ENCODE data around the gene TADA3. TPM values are rescaled to one million over a fixed set of nuclear protein-coding genes. Genes with fewer than 3 reads are reported as not detected.

The TADA3 gene
- total and polyA plus RNA-seq, 2 of the 4 experiments (the other 2 are of a cell fraction): 68.0 to 83.0 TPM

- dilution Hi-C loops (cut with HindIII; ENCODE audit: low sequenced_read_pairs, unreplicated experiment): no loop called here
These were observed 49.7 kb downstream of the TADA3 start for GRCh38 chr3:9742560-9742959.

More at GRCh38 chr3:9742560-9742959, 49.7 kb downstream of the TADA3 start:
- Histone ChIP-seq H4K8ac (ENCODE audit: low read depth in 2 of 2, low read length in 2 of 2) (no peak overlapping the region), H3K9me3 (ENCODE audit: control insufficient read depth, insufficient read depth, low read length) (no peaks in the 10 kb centered on the region), H3K27ac (ENCODE audit: insufficient read depth, low read length) (no peak overlapping the region), H3K36me3 (ENCODE audit: control insufficient read depth, insufficient read depth, low read length) (peaks cover 89% of the 10 kb centered on the region), H3K4me2 (ENCODE audit: low read depth, low read length) (no peak overlapping the region), H2BK5ac (ENCODE audit: low read depth, low read length, poor library complexity, severe bottlenecking) (no peak overlapping the region), H3K18ac (ENCODE audit: low read depth, low read length) (no peak overlapping the region), H3K27me3 (ENCODE audit: control insufficient read depth, insufficient read depth, low read length) (no peaks in the 10 kb centered on the region), H2AK9ac (replicated peaks; ENCODE audit: low read depth, low read length, poor library complexity) (no peak overlapping the region), H3K9ac (ENCODE audit: low read depth, low read length) (no peak overlapping the region), H3K23ac (ENCODE audit: low read depth, low read length) (no peak overlapping the region), H4K20me1 (ENCODE audit: insufficient read depth, low read length) (peaks cover 8% of the 10 kb centered on the region; the same call in 1 of the 2 replicates), H3K79me1 (ENCODE audit: low read depth in 1 of 2, low read length in 2 of 2) (peaks cover 22 to 28% of the 10 kb centered on the region in 2 experiments), H3K14ac (replicated peaks; ENCODE audit: low read depth, low read length) (no peak overlapping the region), H2BK120ac (ENCODE audit: low read depth, low read length) (no peak overlapping the region), H4K91ac (ENCODE audit: insufficient read depth, low read depth, low read length) (no peak overlapping the region), H2AK5ac (ENCODE audit: low read depth, low read length) (no peak overlapping the region), H2BK20ac (ENCODE audit: low read depth, low read length) (no peak overlapping the region), H3K56ac (ENCODE audit: extremely low read depth, insufficient read depth, low read length) (no peak overlapping the region), H3K9me1 (ENCODE audit: insufficient read depth, low read length) (peaks cover 8% of the 10 kb centered on the region), H3K4me1 (ENCODE audit: control insufficient read depth, insufficient read depth, low read length) (peaks cover 13% of the 10 kb centered on the region), H3K4me3 (ENCODE audit: insufficient read depth, low read depth, low read length) (no peak overlapping the region), H3K4ac (ENCODE audit: low read depth, low read length) (no peak overlapping the region), H2BK15ac (ENCODE audit: low read depth, low read length) (no peak overlapping the region), H4K5ac (ENCODE audit: low read depth, low read length) (no peak overlapping the region), H2AFZ (replicated peaks; ENCODE audit: low read length, poor library complexity) (no peak overlapping the region)
- BruUV-seq (replicated peaks): no TSS peak
- in situ Hi-C loops (cut with MboI; ENCODE audit: low sequenced_read_pairs): no loop called here
- no CpG with 5 or more reads among the region's 1 CpG for WGBS, 2 experiments (ENCODE audit: extremely low coverage in 2 of 2, insufficient read length in 1 of 2)
- DNase-seq (no peak), ATAC-seq (ENCODE audit: low read depth) (no peak)
- ChIA-PET POLR2A (ENCODE audit: unreplicated experiment) (no interaction called here), CTCF (no interaction called here)
- intact Hi-C loops (cut with micrococcal nuclease): no loop called here
- no peak for TF ChIP-seq RFX5 (IDR thresholded peaks at IDR 0.05; ENCODE audit: low read depth, low read length)
- no peak for TF ChIP-seq ELK1 (IDR thresholded peaks at IDR 0.05; ENCODE audit: borderline replicate concordance, low read depth, low read length)
- no peak for TF ChIP-seq CEBPB (IDR thresholded peaks at IDR 0.05; ENCODE audit: low read depth, low read length)
- no peak for TF ChIP-seq CHD1 (IDR thresholded peaks at IDR 0.05; ENCODE audit: low read depth, low read length)
- no peak for TF ChIP-seq NFE2L2 (IDR thresholded peaks at IDR 0.05; ENCODE audit: low read depth, low read length)

Data from IMR-90 (cell line).